GM12865 (cell line): ENCODE results near the gene GSTO1.

Experiments
- DNase-seq: peaks from one replicate; pipeline ENCODE4 v3.0.0; 2010; ENCODE audit warnings: low read depth
- H3K4me3 ChIP-seq: 2 replicates; pipeline ENCODE4 v1.5.1; 2011; ENCODE audit warnings: mild to moderate bottlenecking, low read depth, low read length, control low read depth
- TF ChIP-seq, protein P1 (sequence below): IDR thresholded peaks from 2 replicates; pipeline ENCODE4 v1.5.1; 2011; ENCODE audit warnings: low read length, control low read depth, low read depth, inconsistent platforms; ENCODE audit not compliant: insufficient read depth; ENCODE audit errors: missing control alignments

GSTO1 gene

DNA sequence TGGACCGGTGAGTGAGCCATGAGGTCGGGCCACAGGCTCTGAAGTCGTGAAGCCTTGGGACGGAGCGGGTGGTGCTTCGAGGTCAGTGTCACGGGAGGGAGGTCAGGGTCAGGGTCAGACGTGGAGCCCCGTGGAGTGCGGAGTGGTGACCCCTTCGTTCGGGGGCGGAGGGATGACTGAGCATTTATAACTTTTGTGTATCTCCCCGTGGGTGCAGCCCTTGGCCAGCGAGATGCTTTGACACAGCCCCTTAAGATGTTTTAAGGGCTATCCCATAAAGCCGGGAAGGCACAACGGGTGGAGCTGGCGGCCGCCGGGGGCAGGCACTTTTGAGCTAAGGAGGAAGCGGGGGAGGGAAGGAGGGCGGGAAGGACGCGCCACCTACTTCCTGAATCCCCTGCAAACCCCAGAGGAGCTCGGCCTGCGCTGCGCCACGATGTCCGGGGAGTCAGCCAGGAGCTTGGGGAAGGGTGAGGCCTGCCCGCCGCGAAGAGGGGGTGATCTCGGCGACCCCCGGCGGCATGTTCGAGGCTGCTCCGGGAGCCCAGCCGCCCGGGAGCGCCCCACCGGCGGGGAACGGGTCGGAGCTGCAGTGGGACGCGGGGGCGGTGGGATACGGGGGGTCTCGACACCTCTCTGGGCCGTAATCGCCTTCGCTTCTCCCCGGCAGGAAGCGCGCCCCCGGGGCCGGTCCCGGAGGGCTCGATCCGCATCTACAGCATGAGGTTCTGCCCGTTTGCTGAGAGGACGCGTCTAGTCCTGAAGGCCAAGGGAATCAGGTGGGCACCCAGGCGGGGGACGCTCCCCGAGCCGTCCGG is at the start of gene GSTO1:
Gene GSTO1 (plus strand): TSS at position 400 of the 818 bp plus-strand sequence. CDS start 37 bp downstream, at position 437.
- peak; percentile 83 for DNase-seq
- TF ChIP-seq, protein P1, sequence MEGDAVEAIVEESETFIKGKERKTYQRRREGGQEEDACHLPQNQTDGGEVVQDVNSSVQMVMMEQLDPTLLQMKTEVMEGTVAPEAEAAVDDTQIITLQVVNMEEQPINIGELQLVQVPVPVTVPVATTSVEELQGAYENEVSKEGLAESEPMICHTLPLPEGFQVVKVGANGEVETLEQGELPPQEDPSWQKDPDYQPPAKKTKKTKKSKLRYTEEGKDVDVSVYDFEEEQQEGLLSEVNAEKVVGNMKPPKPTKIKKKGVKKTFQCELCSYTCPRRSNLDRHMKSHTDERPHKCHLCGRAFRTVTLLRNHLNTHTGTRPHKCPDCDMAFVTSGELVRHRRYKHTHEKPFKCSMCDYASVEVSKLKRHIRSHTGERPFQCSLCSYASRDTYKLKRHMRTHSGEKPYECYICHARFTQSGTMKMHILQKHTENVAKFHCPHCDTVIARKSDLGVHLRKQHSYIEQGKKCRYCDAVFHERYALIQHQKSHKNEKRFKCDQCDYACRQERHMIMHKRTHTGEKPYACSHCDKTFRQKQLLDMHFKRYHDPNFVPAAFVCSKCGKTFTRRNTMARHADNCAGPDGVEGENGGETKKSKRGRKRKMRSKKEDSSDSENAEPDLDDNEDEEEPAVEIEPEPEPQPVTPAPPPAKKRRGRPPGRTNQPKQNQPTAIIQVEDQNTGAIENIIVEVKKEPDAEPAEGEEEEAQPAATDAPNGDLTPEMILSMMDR, result no peak
- peak within 1 kb of the TSS; percentile 98 for H3K4me3 ChIP-seq

- TF ChIP-seq, protein P1, result no peak
- no peak overlapping the region for H3K4me3 ChIP-seq
- DNase-seq, result no peak
Observed at GRCh38 chr10:104208730-104209129, 46.0 kb upstream of the GSTO1 start.

- peak; percentile 40 for DNase-seq
- TF ChIP-seq, protein P1, result peak; percentile 45
- H3K4me3 ChIP-seq, result no peak overlapping the region
Observed at GRCh38 chr10:104209575-104210198, 45.0 kb upstream of the GSTO1 start.

- DNase-seq, result no peak
- TF ChIP-seq, protein P1, result no peak
- H3K4me3 ChIP-seq, result no peak overlapping the region
Observed at GRCh38 chr10:104216631-104217030, 38.1 kb upstream of the GSTO1 start.

GRCh38 chr10:104218751-104219150 is 35.9 kb upstream of the GSTO1 start:
- peak; percentile 8 for DNase-seq
- no peak overlapping the region for H3K4me3 ChIP-seq
- TF ChIP-seq, protein P1, result no peak

DNA sequence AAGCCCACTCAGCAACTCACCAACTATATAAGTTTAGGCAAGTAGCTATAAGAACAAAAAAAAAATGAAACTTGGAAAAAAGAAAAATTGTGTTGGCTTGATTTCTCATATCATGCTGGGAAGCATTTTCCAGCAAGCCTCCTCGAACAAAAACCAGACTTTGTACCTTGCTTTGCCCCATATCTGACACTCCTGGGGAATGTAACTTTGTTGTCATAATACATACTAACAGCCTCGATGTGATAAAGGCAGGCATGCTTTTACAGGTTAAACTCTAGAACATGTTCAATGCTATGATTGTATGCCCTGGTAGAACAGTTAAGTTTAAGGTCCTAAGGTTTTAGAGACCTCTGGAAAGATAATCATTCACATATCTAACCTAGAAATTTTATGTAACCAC is 34.2 kb upstream of the GSTO1 start:
- no peak overlapping the region for H3K4me3 ChIP-seq
- no peak for DNase-seq
- TF ChIP-seq, protein P1, result no peak
